HEK293 (cell line): ENCODE measurements around the gene SPACDR.

ENCODE experiments used
- BCL11B ChIP-seq: fragments of 450-650 bp; formaldehyde crosslinking; IDR thresholded peaks from 2 replicates; pipeline ENCODE4 v1.5.1; 2016; ENCODE audit warnings: low read depth, missing biosample characterization, missing genetic modification characterization
- GLIS1 ChIP-seq: fragments of 450-650 bp; formaldehyde crosslinking; IDR thresholded peaks from 2 replicates; pipeline ENCODE4 v1.5.1; 2016; ENCODE audit warnings: missing biosample characterization, missing genetic modification characterization
- HOXC10 ChIP-seq: sonication (generic); formaldehyde crosslinking; IDR thresholded peaks from 2 replicates; pipeline ENCODE4 v1.8.1; 2023; ENCODE audit warnings: mild to moderate bottlenecking, missing genetic modification reagents
- KLF1 ChIP-seq: fragments of 450-650 bp; formaldehyde crosslinking; IDR thresholded peaks from 2 replicates; pipeline ENCODE4 v1.5.1; 2016; ENCODE audit warnings: missing biosample characterization, missing genetic modification characterization
- KLF7 ChIP-seq: fragments of 450-650 bp; formaldehyde crosslinking; IDR thresholded peaks from 2 replicates; pipeline ENCODE4 v1.5.1; 2016; ENCODE audit warnings: missing biosample characterization, missing genetic modification characterization, borderline replicate concordance
- KLF9 ChIP-seq: fragments of 450-650 bp; formaldehyde crosslinking; IDR thresholded peaks from 2 replicates; pipeline ENCODE4 v1.5.1; 2016; ENCODE audit warnings: missing biosample characterization, missing genetic modification characterization, low read depth
- REPIN1 ChIP-seq: fragments of 450-650 bp; formaldehyde crosslinking; IDR thresholded peaks from 2 replicates; pipeline ENCODE4 v1.5.1; 2017; ENCODE audit warnings: missing biosample characterization, missing genetic modification characterization, low read depth
- SETDB1 ChIP-seq: IDR thresholded peaks from one replicate; pipeline ENCODE4 v1.6.1; 2017; ENCODE audit warnings: mild to moderate bottlenecking, low read length, moderate library complexity, mixed read lengths; ENCODE audit not compliant: insufficient read length
- SP2 ChIP-seq: fragments of 450-650 bp; formaldehyde crosslinking; IDR thresholded peaks from 2 replicates; pipeline ENCODE4 v1.5.1; 2016; ENCODE audit warnings: missing biosample characterization, missing genetic modification characterization
- SP3 ChIP-seq: fragments of 450-650 bp; formaldehyde crosslinking; IDR thresholded peaks from 2 replicates; pipeline ENCODE4 v1.5.1; 2016; ENCODE audit warnings: missing biosample characterization, missing genetic modification characterization
- ZEB2 ChIP-seq: fragments of 450-650 bp; formaldehyde crosslinking; IDR thresholded peaks from 2 replicates; pipeline ENCODE4 v1.5.1; 2016; ENCODE audit warnings: missing biosample characterization, missing genetic modification characterization
- ZFHX2 ChIP-seq: fragments of 450-650 bp; formaldehyde crosslinking; conservative IDR thresholded peaks from 2 replicates; pipeline ENCODE4 v1.5.1; 2016; ENCODE audit warnings: missing biosample characterization, missing genetic modification characterization
- ZFP41 ChIP-seq: fragments of 450-650 bp; formaldehyde crosslinking; IDR thresholded peaks from 2 replicates; pipeline ENCODE4 v1.5.1; 2016; ENCODE audit warnings: missing biosample characterization, missing genetic modification characterization, borderline replicate concordance
- ZNF239 ChIP-seq: fragments of 450-650 bp; formaldehyde crosslinking; IDR thresholded peaks from 2 replicates; pipeline ENCODE4 v1.5.1; 2016; ENCODE audit warnings: missing biosample characterization, missing genetic modification characterization
- ZNF292 ChIP-seq: fragments of 450-650 bp; formaldehyde crosslinking; IDR thresholded peaks from 2 replicates; pipeline ENCODE4 v1.5.1; 2016; ENCODE audit warnings: low read depth, missing biosample characterization, missing genetic modification characterization, borderline replicate concordance
- ZNF335 ChIP-seq: fragments of 450-650 bp; formaldehyde crosslinking; conservative IDR thresholded peaks from 2 replicates; pipeline ENCODE4 v1.5.1; 2016; ENCODE audit warnings: missing biosample characterization, missing genetic modification characterization
- ZNF510 ChIP-seq: fragments of 450-650 bp; formaldehyde crosslinking; IDR thresholded peaks from 2 replicates; pipeline ENCODE4 v1.5.1; 2018; ENCODE audit warnings: mild to moderate bottlenecking, missing genetic modification characterization, missing biosample characterization; ENCODE audit not compliant: insufficient replicate concordance
- ZNF514 ChIP-seq: fragments of 450-650 bp; formaldehyde crosslinking; IDR thresholded peaks from 2 replicates; pipeline ENCODE4 v1.5.1; 2016; ENCODE audit warnings: missing biosample characterization, missing genetic modification characterization
- ZNF548 ChIP-seq: fragments of 450-650 bp; formaldehyde crosslinking; IDR thresholded peaks from 2 replicates; pipeline ENCODE4 v1.5.1; 2016; ENCODE audit warnings: missing biosample characterization, missing genetic modification characterization
- ZNF600 ChIP-seq: fragments of 450-650 bp; formaldehyde crosslinking; IDR thresholded peaks from 2 replicates; pipeline ENCODE4 v1.5.1; 2016; ENCODE audit warnings: missing biosample characterization, missing genetic modification characterization
- ZNF610 ChIP-seq: fragments of 450-650 bp; formaldehyde crosslinking; IDR thresholded peaks from 2 replicates; pipeline ENCODE4 v1.5.1; 2016; ENCODE audit warnings: missing biosample characterization, missing genetic modification characterization, borderline replicate concordance
- ZNF785 ChIP-seq: fragments of 450-650 bp; formaldehyde crosslinking; IDR thresholded peaks from 2 replicates; pipeline ENCODE4 v1.5.1; 2016; ENCODE audit warnings: missing biosample characterization, missing genetic modification characterization
- TF ChIP-seq, protein P1 (sequence below): fragments of 450-650 bp; formaldehyde crosslinking; IDR thresholded peaks from 2 replicates; pipeline ENCODE4 v1.5.1; 2016; ENCODE audit warnings: missing biosample characterization, missing genetic modification characterization
- TF ChIP-seq, protein P2 (sequence below): fragments of 450-650 bp; formaldehyde crosslinking; IDR thresholded peaks from 2 replicates; pipeline ENCODE4 v1.5.1; 2016; ENCODE audit warnings: missing biosample characterization, missing genetic modification characterization
- TF ChIP-seq, protein P3 (sequence below): fragments of 450-650 bp; formaldehyde crosslinking; IDR thresholded peaks from 2 replicates; pipeline ENCODE4 v1.5.1; 2016; ENCODE audit warnings: missing biosample characterization, missing genetic modification characterization
- TF ChIP-seq, protein P4 (sequence below): fragments of 450-650 bp; formaldehyde crosslinking; IDR thresholded peaks from 2 replicates; pipeline ENCODE4 v1.5.1; 2016; ENCODE audit warnings: missing biosample characterization, missing genetic modification characterization
- TF ChIP-seq, protein P5 (sequence below): fragments of 450-650 bp; formaldehyde crosslinking; IDR thresholded peaks from 2 replicates; pipeline ENCODE4 v1.5.1; 2017; ENCODE audit warnings: missing biosample characterization, missing genetic modification characterization
- TF ChIP-seq, protein P6 (sequence below): fragments of 450-650 bp; formaldehyde crosslinking; IDR thresholded peaks from 2 replicates; pipeline ENCODE4 v1.5.1; 2017; ENCODE audit warnings: missing biosample characterization, missing genetic modification characterization
- TF ChIP-seq, protein P7 (sequence below): fragments of 450-650 bp; IDR thresholded peaks from 2 replicates; pipeline ENCODE4 v1.5.1; 2018; ENCODE audit warnings: missing biosample characterization, mild to moderate bottlenecking, missing genetic modification characterization

Gene SPACDR

DNA sequence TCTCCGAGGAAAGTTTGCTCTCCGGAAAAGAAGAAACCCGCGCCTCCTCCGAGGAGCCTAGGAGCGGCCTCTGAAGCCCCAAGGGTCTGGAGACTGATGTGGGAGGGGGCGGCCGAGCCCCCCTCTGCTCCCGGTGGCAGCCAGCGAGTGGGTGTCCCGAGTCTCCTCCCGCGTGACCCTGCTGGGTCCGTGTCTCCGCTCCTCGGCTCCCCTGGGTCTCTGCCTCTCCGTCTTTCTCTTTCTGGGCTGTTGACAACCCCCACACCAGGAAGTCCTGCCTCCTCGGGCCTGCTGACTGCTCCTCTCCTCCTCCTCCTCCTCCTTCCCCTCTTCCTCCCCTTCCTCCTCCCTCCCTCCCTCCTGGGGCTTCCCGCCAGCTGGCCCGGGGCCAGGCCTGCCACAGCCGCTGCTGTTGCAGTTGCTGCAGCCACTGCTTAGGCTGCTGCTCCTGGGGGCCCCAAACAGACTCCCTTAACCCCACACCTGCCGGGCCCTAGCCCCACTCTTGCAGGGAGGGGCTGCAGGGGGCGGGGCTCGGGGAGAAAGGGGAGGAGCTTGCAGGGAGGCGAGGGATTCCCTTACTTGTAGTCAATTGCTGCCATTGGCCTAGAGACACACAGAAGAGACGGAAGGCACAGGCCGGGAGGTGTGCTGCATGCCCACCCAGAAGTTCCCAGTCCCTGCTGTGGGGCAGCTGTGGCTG, 15.0 kb upstream of the SPACDR start, which contains the start of gene TSC22D4 (continued):
- TF ChIP-seq, protein P1, sequence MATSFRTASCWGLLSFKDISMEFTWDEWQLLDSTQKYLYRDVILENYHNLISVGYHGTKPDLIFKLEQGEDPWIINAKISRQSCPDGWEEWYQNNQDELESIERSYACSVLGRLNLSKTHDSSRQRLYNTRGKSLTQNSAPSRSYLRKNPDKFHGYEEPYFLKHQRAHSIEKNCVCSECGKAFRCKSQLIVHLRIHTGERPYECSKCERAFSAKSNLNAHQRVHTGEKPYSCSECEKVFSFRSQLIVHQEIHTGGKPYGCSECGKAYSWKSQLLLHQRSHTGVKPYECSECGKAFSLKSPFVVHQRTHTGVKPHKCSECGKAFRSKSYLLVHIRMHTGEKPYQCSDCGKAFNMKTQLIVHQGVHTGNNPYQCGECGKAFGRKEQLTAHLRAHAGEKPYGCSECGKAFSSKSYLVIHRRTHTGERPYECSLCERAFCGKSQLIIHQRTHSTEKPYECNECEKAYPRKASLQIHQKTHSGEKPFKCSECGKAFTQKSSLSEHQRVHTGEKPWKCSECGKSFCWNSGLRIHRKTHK (tag by site-specific recombination): no peak
- TF ChIP-seq ZNF335 (tag by site-specific recombination): peak; percentile 72
- TF ChIP-seq HOXC10 (CRISPR knock-in tag): no peak
- TF ChIP-seq ZNF610 (tag by site-specific recombination): peak; percentile 94
- TF ChIP-seq SP2 (tag by site-specific recombination): peak; percentile 96
- TF ChIP-seq, protein P2, sequence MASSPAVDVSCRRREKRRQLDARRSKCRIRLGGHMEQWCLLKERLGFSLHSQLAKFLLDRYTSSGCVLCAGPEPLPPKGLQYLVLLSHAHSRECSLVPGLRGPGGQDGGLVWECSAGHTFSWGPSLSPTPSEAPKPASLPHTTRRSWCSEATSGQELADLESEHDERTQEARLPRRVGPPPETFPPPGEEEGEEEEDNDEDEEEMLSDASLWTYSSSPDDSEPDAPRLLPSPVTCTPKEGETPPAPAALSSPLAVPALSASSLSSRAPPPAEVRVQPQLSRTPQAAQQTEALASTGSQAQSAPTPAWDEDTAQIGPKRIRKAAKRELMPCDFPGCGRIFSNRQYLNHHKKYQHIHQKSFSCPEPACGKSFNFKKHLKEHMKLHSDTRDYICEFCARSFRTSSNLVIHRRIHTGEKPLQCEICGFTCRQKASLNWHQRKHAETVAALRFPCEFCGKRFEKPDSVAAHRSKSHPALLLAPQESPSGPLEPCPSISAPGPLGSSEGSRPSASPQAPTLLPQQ (tag by site-specific recombination): peak; percentile 91
- no peak for TF ChIP-seq ZFP41 (tag by site-specific recombination)
- no peak for TF ChIP-seq ZNF548 (tag by site-specific recombination)
- TF ChIP-seq, protein P3, sequence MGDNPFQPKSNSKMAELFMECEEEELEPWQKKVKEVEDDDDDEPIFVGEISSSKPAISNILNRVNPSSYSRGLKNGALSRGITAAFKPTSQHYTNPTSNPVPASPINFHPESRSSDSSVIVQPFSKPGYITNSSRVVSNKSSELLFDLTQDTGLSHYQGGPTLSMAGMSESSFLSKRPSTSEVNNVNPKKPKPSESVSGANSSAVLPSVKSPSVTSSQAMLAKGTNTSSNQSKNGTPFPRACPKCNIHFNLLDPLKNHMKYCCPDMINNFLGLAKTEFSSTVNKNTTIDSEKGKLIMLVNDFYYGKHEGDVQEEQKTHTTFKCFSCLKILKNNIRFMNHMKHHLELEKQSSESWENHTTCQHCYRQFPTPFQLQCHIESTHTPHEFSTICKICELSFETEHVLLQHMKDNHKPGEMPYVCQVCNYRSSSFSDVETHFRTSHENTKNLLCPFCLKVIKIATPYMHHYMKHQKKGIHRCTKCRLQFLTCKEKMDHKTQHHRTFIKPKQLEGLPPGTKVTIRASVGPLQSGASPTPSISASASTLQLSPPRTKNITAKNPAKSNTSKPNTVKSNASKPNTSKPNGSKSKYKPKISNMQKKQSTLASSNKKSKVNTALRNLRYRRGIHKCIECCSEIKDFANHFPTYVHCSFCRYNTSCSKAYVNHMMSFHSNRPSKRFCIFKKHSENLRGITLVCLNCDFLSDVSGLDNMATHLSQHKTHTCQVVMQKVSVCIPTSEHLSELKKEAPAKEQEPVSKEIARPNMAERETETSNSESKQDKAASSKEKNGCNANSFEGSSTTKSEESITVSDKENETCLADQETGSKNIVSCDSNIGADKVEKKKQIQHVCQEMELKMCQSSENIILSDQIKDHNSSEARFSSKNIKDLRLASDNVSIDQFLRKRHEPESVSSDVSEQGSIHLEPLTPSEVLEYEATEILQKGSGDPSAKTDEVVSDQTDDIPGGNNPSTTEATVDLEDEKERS (tag by site-specific recombination): no peak
- peak; percentile 70 for TF ChIP-seq KLF1
- TF ChIP-seq SP3 (tag by site-specific recombination): peak; percentile 98
- 0 out of 2 replicates have a peak, but pooled peaks have one; percentile 34 for TF ChIP-seq ZNF239 (tag by site-specific recombination)
- peak; percentile 93 for TF ChIP-seq GLIS1 (tag by site-specific recombination)
- peak; percentile 97 for TF ChIP-seq ZEB2 (tag by site-specific recombination)
- peak; percentile 94 for TF ChIP-seq ZFHX2
- no peak for TF ChIP-seq SETDB1
- peak; percentile 89 for TF ChIP-seq ZNF600 (tag by site-specific recombination)
- TF ChIP-seq, protein P4, sequence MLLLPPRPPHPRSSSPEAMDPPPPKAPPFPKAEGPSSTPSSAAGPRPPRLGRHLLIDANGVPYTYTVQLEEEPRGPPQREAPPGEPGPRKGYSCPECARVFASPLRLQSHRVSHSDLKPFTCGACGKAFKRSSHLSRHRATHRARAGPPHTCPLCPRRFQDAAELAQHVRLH (tag by site-specific recombination): peak; percentile 80
- TF ChIP-seq ZNF292: no peak
- TF ChIP-seq ZNF510 (tag by site-specific recombination): no peak
- TF ChIP-seq ZNF785 (tag by site-specific recombination): peak; percentile 90
- TF ChIP-seq BCL11B: peak; percentile 93
- TF ChIP-seq, protein P5, sequence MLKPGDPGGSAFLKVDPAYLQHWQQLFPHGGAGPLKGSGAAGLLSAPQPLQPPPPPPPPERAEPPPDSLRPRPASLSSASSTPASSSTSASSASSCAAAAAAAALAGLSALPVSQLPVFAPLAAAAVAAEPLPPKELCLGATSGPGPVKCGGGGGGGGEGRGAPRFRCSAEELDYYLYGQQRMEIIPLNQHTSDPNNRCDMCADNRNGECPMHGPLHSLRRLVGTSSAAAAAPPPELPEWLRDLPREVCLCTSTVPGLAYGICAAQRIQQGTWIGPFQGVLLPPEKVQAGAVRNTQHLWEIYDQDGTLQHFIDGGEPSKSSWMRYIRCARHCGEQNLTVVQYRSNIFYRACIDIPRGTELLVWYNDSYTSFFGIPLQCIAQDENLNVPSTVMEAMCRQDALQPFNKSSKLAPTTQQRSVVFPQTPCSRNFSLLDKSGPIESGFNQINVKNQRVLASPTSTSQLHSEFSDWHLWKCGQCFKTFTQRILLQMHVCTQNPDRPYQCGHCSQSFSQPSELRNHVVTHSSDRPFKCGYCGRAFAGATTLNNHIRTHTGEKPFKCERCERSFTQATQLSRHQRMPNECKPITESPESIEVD (tag by site-specific recombination): no peak; the same call in 1 of the 2 replicates
- peak; percentile 89; the same call in 1 of the 2 replicates for TF ChIP-seq KLF7 (tag by site-specific recombination)
- TF ChIP-seq ZNF514 (tag by site-specific recombination): no peak
- TF ChIP-seq, protein P6, sequence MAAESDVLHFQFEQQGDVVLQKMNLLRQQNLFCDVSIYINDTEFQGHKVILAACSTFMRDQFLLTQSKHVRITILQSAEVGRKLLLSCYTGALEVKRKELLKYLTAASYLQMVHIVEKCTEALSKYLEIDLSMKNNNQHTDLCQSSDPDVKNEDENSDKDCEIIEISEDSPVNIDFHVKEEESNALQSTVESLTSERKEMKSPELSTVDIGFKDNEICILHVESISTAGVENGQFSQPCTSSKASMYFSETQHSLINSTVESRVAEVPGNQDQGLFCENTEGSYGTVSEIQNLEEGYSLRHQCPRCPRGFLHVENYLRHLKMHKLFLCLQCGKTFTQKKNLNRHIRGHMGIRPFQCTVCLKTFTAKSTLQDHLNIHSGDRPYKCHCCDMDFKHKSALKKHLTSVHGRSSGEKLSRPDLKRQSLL (tag by site-specific recombination): peak; percentile 47; the same call in 1 of the 2 replicates
- TF ChIP-seq KLF9 (tag by site-specific recombination): peak; percentile 84
- TF ChIP-seq, protein P7, sequence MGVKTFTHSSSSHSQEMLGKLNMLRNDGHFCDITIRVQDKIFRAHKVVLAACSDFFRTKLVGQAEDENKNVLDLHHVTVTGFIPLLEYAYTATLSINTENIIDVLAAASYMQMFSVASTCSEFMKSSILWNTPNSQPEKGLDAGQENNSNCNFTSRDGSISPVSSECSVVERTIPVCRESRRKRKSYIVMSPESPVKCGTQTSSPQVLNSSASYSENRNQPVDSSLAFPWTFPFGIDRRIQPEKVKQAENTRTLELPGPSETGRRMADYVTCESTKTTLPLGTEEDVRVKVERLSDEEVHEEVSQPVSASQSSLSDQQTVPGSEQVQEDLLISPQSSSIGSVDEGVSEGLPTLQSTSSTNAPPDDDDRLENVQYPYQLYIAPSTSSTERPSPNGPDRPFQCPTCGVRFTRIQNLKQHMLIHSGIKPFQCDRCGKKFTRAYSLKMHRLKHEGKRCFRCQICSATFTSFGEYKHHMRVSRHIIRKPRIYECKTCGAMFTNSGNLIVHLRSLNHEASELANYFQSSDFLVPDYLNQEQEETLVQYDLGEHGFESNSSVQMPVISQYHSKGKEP (tag by site-specific recombination): peak; percentile 100
- 0 out of 2 replicates have a peak, but pooled peaks have one; percentile 17 for TF ChIP-seq REPIN1
